ENCODE measurements around the gene FERMT1.
"Not testable (repeated sequence)": the region's sequence is repeated elsewhere in the genome, so short reads cannot be mapped to it uniquely, and the experiment has no call there.

Gene FERMT1

DNA sequence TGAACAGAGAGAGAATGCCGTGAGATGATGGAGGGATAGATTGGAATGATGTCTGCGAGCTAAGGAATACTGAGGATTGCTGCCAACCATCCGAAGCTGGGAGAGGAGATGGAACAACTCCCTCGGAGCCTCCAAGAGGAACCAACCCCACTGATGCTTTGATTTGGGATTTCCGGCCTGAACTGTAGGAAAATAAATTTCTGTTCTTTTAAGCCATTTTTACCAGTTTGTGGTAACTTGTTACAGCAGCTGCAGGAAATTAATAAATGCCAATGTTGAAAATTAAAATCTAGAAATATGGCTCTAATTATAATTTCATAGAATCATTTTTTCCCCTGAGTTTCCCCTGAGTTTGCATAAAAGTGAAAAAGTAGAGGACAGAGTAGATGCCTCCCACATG is 83.1 kb downstream of the FERMT1 start:
- DNase-seq (ENCODE audit: low spot score) = no peak

GRCh38 chr20:6038256-6038655 is 84.6 kb downstream of the FERMT1 start:
- peak; percentile 61 for DNase-seq (ENCODE audit: low spot score)

GRCh38 chr20:6037082-6037481 is 85.7 kb downstream of the FERMT1 start:
- no peak for DNase-seq (ENCODE audit: low spot score)

DNA sequence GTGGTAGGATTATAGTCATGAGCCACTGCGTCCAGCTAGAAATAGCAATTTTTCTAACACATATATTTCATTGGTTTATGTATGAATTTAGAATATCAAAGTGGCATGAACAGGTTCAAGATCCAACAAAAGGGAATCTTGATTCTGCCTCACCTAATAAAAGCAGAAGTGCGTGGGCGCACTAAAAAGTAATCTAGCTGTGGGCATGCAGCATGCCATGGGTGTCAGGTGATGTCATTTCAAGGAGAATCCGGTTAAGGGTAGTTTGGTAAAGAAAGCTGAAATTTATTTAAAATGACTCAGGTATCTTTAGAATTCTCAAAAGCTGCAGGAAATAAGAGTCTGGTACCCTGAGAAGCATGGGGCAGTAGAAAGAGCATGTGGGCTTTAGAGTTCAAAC is 86.6 kb downstream of the FERMT1 start:
- DNase-seq (ENCODE audit: low spot score) = no peak

GRCh38 chr20:6034134-6034969 is 88.5 kb downstream of the FERMT1 start:
- DNase-seq (ENCODE audit: low spot score) = no peak

- not testable (repeated sequence) for DNase-seq (ENCODE audit: low spot score)
Measured at GRCh38 chr20:6032907-6033306, 89.9 kb downstream of the FERMT1 start.

GRCh38 chr20:6030453-6031080 is 92.3 kb downstream of the FERMT1 start:
- no peak for DNase-seq (ENCODE audit: low spot score)

GRCh38 chr20:6029538-6029937 is 93.3 kb downstream of the FERMT1 start:
- DNase-seq (ENCODE audit: low spot score) = no peak

GRCh38 chr20:6028818-6029217 is 94.0 kb downstream of the FERMT1 start:
- no peak for DNase-seq (ENCODE audit: low spot score)

DNA sequence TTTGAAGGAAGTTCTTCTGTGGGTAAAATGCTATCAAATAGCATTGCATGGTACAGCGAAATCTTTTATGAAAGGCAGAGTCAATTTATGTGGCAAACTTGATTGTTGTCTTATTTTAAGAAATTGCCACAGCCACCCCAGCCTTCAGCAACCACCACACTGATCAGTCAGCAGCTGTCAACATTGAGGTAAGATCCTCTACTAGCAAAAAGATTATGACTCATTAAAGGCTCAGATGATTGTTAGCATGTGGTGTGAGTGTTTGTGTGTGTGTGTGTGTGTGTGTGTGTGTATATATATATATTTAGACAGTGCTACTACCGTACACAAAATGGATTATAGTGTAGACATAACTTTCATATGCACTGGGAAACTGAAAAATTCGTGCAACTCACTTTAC is 96.8 kb downstream of the FERMT1 start:
- DNase-seq (ENCODE audit: low spot score) = no peak
